Kidney glomerular epithelial cell (primary cell): Measurements from ENCODE around the gene ERO1B.
"Not testable (repeated sequence)": the region's sequence is repeated elsewhere in the genome, so short reads cannot be mapped to it uniquely, and the experiment has no call there.

ENCODE experiments used
- DNase-seq: peaks from one replicate; lab custom pipeline; 2025; lab: John Stamatoyannopoulos, UW

The ERO1B gene

DNA sequence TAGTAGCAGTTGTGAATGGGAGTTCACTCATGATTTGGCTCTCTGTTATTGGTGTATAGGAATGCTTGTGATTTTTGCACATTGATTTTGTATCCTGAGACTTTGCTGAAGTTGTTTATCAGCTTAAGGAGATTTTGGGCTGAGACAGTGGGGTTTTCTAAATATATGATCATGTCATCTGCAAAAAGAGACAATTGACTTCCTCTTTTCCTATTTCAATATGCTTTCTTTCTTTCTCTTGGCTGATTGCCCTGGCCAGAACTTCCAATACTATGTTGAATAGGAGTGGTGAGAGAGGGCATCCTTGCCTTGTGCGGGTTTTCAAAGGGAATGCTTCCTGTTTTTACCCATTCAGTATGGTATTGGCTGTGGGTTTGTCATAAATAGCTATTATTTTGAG is 93.7 kb downstream of the ERO1B start:
- not testable (repeated sequence) for DNase-seq

- DNase-seq = not testable (repeated sequence)
Observed at GRCh38 chr1:236186471-236186870, 95.3 kb downstream of the ERO1B start.

GRCh38 chr1:236185687-236186086 is 96.1 kb downstream of the ERO1B start:
- DNase-seq = no peak

DNA sequence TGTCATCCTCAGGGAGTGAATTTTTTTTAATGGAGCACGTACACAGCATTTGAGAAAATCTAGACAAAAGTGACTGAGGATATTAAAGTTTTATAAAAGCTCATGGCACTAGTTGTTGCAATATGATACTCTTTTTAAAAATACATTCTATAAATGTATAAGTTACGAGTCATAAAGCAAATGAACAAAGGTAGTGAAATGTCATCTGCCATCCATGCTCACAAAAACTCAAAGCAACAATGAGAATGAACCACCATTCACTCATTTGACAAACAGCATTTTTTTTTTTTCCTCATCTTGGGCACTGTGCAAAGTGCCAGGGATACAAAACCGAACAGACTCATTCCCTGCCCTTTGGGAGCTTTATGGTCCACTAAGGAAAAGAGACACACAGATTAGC is 100.7 kb downstream of the ERO1B start:
- no peak for DNase-seq

DNA sequence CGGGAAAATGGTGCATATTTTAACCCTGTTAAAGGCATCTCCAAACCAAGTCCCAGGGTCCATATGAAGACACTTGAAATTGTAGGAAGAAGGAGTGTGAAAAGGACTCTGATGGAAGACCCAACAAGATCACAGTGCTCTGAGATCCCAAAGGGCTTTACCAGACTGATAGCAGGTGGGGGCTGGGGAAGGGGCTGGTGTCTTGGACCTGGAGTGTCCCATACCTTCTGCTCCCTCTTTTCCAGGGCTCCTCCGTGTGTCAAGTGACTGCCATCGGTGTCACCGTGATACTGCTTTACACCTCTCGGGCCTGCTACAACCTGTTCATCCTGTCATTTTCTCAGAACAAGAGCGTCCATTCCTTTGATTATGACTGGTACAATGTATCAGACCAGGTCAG is 102.1 kb downstream of the ERO1B start:
- no peak for DNase-seq

DNA sequence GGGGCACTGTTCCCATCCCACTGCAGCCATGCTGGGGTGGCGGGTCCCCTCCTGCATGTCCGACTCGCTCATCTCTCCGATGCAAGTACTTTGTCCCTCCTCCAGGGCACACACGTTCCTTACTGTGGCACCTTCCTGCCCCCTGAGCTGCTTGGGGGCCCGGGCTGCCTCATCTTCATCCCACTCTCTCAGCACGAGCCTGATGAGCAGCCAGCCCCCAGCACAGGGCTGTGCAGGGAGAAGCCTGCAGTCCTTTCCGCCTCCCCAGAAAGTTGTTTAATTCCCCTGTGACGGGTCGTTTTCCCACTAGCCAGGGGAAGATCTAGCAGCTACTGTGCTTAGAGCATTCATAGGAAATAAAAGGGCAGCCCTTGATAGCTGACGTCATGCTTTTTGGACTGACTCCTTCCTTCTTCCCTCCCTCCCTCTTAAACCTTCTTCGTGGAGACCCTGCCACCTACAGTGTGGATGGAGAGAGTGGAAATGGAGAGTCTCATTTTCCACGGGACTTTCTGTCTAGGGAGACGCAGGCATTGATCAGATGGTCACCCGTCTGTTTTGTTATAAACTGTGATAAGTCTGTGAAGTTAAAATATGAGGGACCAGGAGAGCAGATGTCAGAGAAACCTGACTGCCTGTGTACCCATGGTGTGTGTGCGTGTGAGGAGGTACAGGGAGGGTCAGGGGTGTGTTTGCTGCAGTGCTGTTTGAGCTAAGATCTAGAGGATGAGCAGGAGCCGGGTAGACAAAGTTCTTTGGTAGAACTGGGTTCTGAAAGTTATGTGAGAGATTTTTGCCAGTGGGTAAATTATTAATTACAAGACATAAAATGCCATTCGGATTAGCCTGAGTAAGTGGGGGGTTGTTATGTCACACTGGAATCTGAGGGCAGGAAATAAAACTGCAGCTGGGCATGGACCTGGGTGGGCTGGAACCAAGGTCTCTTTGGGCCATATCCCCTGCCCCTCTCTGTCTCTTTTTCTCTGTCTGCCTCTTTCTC is 105.1 kb downstream of the ERO1B start:
- DNase-seq = peak; percentile 86

DNA sequence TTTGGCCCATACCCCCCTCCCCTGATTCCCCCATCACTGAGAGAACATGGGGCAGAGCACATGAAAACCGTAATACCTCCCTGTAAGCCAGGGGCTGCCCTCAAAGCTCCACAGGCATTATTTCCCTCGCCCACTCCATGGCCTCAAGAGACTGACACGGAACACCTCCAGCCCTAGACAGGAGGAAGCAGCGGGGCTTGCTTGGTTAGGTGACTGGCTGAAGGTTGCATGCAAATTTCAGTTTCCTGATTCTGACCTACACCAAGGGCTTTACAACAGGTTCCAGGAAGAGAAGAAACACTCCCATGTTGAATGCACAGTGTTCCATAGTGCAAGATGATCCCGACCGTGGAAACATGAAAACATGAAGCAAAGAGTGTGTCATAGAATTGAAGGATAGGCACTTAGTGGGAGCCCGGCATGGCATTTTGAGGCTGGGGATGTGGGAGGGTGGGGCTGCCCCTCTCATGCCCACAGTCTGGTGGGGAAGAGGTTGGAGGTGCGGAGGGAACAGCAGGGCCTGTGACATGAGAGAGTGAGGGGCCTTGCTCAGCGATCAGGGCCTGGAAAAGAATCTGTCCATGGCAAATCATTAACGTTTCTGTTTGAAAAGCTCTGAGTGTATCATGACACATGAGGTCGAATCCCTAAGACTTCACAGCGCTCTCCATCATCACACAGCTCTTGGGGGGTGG is 106.0 kb downstream of the ERO1B start:
- peak; percentile 20 for DNase-seq

DNA sequence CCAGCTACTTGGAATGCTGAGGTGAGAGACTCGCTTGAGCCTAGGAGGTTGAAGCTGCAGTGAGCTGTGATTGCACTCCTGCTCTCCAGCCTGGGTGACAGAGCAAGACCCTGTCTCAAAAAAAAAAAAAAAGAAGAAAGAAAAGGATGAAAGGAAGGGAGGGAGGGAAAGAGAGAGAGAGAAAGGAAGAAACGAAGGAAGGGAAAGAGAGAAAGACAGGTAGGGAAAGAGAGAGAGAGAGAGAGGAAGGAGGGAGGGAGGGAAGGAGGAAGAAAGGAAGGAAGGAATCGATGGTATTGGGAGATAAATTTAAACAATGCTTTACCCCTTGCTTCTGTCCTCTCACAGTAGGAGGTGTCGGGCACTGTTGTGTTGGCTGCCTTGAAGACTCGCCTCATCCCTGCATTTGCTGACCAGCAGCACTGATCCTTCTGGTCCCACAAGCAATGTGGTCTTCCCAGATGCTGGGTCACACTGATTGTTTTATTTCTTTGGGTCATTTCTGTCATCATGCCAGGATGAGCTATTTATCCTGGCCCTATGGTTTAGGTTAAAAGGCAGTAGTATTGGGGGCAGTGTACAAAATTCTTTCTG is 108.5 kb downstream of the ERO1B start:
- DNase-seq = no peak

- DNase-seq = no peak
Observed at GRCh38 chr1:236172041-236172579, 109.6 kb downstream of the ERO1B start.

DNA sequence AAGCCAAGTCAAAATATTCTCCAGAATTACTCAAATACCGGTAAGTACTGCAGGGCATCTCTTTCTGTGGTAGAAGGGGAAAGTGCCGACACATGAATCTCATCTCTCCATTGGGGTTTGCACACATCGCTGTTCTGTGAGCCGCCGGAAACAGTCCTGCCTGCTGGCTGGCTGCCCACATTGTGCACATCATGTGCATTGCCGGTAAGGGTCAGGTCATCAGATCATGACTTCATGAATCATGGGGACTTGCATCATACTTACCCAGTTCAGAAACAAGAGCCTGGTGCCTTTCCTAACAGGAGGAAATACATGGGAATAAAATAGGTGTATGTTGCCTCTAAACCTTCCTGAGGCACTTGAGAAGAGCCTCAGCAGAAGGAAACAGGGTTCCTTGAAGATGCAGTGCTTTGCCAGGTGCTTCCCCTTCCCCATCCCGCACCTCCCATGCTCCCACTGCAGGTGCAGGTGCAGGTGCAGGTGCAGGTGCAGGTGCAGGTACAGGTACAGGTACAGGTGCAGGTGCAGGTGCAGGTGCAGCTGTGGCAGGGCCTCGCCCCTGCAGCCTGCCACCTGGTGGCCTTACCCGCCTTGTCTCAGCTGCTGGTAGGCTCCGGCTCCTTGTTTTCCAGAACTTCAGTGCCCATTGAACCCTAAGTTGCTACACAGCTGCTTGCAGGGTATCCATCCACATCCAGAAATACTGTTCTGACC is 112.9 kb downstream of the ERO1B start:
- no peak for DNase-seq

- DNase-seq = no peak
Observed at GRCh38 chr1:236167578-236167977, 114.2 kb downstream of the ERO1B start.

DNA sequence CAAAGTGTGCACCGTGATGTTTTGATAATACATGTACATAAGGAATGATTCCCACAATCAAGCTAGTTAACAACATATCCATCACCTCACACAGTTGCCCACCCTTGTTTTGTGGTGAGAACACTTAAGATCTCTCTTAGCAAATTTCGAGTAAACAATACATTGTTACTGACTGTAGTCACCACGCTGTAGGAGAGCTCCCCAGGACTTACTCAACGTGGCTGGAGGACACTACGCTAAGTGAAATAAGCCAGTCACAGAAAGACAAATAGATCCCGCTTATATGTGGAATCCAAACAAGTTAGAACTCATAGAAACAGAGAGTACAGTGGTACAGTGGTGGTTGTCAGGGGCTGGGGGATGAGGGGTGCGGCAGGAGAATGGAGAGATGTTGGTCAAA is 114.6 kb downstream of the ERO1B start:
- no peak for DNase-seq

DNA sequence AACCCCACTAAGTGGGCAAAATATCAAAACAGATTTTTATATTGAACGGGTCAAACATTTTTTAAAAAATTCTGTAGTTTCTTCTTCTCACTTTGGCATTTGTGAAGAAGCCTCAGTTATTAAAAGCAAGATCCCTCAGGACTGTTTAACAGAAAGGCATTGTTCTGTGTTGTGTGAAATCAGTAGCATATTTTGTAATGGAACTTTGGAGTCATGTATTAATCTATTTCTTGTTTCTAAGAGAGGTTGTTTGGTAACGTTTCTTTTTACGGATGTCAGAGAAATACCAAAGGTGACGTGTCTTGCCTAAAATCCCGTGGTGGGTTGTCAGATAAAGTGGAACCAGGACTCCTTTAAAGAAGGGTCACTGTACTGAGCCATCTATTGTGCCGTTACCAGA is 115.7 kb downstream of the ERO1B start:
- DNase-seq = no peak
